Activated CD4-positive, alpha-beta T cell treated with anti-CD3 and anti-CD28 coated beads, Interleukin-2, amount 50 U/mL, for 4 hours (primary cell): ENCODE measurements around the gene UNC5B.

Experiments used
- DNase-seq, 2 experiments: peaks; one replicate each; pipeline ENCODE4 v3.0.0-alpha.2; 2020

Gene UNC5B

DNA sequence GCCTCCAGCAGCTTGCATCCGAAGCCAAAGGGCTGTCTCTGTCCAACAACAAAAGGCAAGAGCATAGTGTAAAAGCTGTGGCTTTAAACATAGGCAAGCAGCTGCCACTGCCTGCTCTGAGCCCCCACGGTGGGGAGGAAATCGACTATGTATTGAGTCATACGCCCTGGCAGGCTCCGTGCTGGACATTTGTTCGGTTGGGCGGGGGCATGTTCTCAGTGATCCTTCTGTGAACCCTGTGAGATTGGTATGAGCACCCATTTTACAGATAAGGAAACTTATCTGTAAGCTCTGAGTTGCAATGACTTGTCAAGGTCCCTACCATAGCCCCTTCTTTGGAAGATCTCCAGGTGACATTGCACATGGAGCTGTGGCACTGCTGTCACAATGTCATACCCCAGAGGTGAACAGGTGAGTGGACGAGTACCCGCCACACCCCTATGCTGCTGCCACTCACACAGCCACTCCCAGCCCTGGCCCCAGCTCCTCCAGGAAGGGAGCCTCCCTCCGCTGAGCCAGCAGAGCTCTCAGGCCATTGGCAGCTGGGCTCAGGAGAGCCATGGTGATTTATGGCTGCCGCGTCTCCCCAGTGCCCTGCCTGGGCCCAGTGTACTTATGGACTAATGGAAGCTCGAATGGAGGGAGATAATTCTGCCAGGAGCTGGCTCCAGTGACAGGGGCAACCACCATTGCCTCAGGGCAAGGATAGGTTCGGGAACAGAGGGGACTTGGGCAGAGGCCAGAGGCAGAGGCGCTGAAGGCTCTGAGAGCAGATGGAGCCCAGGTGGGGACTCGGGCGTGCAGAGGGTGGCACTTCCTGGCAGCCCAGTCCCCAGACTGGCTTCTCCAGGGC lies 43.7 kb downstream of the UNC5B start:
- no peak for DNase-seq

DNA sequence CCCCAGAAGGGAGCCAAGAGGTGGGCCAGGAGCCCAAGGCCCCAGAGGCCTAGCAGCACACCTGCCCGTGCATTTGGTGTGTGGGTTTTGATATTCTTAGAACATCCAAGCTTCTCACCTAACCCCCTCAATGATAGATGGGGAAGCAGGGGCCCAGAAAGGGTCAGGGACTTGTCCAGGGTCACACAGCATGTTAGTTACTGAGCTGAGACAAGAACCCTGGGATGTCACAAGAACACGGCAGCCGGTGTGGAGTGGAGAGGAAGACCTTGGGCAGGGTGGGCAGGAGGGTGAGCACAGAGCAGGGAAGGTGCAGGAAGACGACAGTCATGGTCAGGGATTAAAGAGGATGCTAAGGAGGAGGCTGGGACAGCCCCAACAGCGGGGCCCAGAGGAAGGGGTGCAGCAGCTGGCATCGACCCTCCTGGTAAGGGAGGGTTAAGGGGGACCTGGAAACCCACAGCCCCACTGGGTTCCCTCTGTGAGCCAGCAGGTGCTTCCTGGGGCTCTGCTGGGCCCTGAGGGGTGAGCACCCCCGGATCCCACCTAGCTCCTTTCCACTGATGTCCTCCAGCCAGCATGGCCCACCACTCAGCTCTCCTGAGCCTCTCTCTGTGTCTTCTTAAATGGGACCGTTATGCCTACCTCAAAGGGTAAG lies 44.4 kb downstream of the UNC5B start:
- DNase-seq, result no peak

DNA sequence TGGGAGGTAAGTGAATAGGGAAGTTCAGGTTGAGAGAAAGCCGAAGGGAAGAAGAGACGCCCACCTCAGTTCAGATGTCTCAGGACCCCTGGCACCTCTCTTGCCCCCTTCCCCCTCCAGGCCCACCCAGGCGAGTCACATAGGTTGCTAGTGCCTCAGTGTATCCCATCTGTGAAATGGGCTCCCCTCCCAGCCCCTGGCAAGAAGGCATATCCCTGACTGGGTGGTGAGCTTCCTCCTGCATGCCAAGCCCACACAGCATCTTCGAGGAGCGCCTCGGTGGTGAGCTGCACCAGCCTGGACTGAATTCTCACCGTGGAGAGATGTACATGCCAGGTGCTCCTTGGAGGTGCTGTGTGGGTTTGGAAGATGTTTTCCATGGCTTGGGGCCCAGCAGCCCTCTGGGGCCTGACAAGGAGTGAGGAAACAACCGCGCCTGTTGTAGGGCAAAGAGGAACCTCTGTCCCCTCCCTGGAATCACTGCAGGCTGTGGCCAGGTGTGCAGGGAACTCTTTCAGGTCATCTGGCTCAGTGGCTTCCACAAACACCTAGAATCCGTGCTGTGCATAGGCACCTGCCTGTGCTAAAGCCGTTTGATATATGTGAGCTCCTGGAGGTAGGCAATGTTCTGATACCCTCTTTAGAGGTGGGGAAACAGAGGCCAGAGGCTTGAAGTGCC lies 45.1 kb downstream of the UNC5B start:
- no peak for DNase-seq

DNA sequence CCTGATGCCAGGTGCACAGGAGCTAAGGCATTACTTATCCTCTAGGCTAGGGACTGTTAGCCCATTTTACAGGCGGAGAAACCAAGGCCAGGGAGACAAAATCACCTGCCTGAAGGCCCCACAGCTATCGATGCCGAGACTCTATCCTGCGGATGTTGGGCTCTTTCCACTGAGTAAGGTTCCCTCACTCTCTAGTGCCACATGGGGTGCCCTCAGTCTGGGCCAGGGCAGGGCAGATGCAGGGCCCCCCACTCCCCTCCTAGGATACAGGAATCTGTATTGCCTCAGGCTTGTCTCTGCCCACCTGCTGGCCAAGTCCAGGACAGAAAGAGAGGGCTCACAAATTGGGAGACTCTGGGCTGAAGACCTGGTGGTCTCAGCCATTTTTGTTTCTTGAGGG lies 45.7 kb downstream of the UNC5B start:
- DNase-seq, result no peak

DNA sequence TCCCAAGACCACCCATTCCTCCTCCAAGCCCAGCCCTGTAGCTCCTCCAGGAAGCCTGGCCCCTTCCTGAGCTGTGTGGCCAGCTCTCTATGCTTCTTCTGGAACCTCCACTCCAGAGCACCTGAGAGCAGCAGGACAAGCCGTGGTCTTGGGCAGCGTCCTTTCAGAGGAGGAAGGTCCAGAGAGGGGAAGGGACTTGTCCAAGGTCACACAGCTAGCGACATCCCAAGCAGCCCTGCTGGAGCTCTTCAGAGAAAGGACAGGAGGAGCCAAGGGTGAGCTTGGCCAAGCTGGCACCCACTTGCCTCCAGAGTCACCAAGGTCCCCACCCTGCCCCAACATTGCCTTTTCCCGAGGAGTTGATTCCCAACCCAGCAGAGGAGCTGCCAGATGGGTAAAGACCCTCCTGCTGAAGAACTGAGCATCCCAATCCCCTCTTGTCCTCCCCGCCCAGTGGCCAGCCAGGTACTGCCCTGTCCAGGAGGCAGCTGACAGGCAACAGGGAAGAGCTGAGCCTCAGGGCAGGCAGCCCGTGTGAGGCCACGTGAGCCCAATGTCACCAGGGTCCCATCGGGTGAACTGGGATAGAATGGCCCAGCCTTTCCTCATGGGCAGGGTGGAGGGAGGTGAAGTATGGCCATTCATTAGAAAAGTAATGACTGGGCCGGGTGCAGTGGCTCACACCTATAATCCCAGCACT lies 46.2 kb downstream of the UNC5B start:
- DNase-seq, result no peak

DNA sequence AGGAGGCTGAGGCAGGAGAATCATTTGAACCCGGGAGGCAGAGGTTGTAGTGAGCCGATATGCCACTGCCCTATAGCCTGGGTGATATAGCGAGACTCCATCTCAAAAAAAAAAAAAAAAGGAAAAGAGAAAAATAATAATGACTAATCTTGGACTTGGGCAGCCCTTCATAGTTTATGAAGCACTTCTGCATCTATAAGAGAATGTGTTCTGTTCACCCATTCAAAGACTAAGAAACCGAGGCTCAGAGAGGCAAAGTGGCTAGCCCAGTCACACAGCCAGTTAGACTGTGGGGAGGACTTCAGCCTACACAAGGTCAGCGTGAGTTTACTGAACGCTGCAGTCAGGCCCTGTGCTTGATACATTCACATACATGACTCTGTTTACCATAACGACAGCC lies 46.9 kb downstream of the UNC5B start:
- no peak for DNase-seq

DNA sequence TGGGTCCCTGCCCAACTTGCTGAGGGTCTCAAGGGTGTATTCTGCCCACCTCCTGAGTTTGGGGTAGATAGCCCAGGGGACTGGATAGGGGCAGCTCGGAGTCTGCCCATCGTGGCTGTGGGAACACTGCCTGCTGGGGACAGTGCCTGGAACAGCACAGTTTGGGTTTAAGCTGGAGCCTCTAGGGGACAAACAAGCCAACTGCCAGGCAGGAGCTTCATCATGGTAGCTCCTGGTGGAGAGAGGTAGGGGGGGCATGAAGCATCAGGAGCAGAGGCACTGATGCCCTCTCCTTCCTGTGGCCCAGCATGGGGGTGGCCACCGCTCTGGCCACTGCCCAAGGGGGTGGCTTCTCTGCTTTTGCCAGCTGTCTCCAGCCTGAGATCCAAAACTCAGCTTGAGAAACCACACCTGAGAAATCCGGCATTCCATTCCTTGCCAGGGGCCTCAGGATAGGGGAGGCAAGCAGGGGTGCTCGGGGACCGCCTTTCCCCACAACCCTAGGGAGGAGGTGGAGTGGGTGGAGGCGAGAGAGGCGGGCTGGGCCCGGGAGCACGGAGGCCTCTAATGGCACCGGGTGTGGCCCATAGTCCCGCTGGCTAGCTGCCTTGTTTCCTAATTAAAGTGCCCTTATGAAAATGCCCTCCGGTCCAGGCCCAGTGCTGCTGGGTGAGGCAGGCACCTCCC lies 47.6 kb downstream of the UNC5B start:
- DNase-seq, result no peak

DNA sequence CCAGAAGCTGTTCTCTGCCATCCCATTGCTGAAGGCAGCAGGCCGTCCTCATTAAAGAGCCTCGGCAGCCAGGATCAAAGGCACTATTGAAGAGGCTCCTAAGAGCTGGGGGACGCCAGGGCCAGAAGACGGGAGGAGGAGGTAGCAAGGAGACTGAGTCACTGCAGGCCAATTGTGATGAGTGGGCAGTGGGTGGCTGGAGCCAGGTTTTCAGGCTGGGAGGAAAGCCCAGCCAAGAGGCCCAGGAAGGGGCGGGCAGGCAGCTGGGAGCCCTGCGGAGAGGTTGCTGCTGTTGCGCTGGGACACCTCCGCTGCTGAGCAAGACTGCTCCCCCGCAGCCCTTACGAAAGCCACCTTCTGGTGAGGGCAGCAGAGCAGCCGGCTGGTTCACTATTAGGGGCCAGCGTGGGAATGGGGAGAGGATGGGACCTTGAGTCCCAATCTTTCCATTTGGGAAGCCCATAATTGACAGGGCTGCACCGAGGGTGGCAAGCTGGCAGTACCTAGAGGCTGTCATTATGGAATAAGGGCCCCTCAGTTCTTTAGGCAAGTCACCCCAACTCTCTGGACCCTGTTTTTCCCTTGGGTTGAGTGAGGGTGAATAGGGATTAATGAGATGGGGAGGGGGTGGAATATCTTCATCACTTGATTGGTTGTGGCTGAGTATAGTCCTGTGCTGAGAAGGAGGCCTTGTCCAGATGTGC lies 48.4 kb downstream of the UNC5B start:
- no peak for DNase-seq

DNA sequence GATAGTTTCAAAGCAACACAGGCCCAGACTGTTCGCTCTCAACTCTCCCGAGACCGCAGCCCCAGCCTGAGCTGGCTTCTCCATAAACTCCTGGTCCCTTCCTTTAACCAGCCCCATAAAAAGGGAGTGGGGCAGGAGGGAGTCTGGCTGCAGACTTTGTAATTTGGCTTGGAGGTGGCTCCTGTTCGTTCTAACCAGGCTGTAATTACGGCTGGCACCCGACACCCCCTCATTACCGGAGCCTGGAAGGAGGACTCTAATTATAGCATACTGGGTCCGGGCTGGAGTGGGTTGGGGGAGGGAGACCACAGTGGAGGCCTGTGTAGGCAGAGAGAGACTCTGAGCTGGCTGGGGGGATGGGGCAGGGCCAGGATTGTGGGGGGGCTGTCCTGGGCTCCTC lies 49.7 kb downstream of the UNC5B start:
- no peak for DNase-seq

DNA sequence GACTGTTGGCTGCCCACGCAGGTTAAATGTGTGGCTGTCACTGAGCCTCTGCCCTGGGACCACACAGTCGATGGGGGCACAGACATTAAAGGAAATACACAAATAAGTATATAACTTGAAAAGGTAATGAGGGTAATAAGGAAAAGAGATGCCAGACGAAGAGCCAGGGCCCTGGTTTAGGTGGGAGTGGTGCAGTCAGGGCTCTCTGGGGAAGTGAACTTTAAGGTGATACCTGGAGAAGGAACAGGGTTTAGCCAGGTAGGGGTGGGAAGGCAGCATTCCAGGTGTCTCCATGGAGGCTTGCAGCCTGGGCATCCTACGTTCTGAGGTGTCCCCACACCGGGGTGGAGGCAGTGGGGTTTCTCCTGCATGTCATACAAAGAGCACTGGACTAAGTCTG lies 50.4 kb downstream of the UNC5B start:
- DNase-seq, result no peak

DNA sequence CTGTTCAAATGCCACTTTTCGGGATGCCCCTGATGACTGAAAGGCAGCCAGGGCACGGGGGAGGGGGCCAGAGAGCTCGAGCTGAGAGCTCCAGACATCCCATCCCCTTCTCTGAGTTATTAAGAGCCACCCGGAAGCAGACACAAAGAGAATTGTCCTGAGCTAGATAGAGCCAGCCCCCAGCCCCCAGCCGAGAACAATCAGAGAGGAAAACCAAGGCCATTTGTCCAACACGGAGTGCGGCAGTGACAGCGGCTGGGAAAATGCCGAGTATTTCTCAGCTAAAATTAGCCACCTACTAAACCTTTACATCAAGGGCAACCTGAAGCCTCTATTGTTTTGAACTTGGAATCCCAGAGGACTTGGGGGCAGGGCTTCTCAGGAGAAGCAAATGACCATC lies 51.0 kb downstream of the UNC5B start:
- no peak for DNase-seq

DNA sequence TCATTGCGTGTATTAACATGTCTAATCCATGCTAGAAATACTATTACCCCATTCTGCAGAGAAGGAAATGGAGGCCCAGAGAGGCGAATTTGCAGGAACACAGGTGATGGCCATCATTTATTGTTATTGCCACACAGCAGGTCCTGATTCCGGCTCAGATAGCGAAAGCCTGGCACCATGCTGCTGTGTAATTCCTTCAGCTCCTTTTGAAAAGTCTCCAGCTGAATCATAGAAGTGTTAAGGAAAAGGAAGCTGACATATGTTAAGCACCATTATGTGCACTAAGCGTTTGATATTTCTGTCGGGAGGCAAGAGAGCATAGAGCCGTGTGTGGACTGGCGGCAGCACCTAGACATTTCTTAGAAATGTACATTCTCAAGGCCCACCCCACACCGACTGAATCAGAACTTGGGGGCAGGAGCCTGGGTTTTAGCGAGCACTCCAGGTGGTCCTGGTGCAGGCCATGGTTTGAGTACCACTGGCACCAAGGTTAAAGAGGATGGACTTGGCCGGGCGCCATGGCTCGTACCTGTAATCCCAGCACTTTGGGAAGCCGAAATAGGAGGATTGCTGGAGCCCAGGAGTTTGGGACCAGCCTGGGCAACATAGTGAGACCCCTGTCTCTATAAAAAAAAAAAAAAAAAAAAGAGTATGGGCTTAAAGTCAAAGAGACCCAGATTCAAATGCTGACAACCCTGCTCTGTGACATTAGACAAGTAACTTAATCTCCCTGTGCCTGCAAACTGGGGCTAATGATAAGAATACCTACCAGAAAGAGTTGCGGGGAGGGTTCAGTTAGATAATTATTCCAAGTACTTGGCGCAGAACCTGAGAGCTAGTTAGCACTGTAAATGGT lies 52.2 kb downstream of the UNC5B start:
- DNase-seq, result no peak

DNA sequence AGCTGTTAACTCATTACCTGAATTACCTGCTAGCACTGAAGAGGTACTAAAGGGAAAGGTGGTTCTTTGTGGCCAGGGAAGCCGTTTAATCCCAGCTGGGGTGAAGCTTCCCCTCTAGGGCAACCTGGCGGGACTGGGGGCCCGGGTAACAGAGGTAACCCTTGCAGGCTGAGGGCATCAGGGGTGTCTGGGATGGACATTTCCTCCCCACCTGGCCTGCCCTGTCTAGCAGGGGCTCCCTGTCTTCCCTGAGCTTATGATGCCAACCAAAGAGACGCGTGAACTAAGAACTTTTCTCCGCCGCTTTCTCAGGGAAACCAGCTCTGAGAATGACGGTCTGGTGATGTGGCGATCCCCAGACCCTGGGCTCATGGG lies 52.8 kb downstream of the UNC5B start:
- DNase-seq, result no peak

DNA sequence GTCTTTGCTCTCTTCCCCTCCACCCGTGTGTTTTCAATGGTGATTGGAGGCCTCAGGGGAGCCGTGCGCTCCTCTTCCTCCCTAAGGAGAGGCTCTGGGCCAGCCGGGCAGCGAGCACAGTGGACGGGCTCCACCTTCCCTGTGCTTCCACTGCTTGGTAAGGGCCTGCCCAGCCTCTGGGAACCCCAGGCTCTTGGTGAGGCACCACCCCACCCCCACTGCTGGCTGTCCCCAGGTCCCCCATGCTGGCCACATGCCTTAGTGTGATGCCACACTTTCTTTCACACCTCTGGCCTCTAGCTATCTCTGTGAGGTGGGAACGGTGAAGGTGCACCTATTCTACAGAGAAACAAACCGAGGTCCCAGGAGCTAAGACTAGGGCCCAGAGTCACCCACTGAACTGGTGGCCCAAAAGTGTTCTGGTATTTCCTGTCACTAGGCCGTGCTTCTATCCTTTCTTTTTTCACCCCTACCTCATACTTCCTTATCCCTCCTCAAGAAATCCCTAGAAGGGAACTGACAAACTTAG lies 53.3 kb downstream of the UNC5B start:
- DNase-seq, result no peak

DNA sequence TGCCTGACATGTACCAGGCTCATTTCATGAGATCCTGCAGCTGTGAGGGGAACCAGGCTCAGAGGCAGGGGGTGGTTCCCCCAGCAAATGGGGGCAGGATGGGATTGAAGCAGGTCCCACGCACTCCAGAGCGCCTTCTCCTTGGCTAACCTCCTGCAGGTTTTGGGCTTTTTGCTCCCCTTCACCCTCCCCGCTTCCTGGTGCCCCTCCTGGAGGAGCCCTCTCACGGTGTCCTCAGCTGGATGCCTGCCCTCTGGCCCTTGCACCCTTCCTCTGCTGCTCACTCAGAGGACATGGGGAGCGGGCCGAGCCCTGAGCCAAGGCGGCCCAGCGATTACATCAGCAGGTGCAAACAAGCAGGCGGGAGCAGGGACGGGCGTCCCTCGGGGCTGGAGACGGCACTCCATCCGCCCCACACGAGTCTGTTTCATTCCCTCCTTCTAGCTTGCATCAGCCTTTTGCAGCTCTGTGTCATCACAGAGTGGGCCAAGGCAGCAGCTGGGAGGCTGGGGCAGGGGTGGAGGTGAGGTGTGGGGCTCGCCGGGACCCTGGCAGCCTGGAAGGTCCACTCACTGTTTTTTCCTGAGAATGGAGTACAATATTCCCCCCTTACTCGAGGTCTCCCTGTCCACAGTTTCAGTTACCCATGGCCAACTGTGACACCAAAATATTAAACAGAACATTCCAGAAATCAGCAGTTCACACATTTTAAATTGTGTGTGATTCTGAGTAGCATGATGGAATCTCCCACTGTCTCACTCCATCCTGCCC lies 54.0 kb downstream of the UNC5B start:
- DNase-seq, result no peak

DNA sequence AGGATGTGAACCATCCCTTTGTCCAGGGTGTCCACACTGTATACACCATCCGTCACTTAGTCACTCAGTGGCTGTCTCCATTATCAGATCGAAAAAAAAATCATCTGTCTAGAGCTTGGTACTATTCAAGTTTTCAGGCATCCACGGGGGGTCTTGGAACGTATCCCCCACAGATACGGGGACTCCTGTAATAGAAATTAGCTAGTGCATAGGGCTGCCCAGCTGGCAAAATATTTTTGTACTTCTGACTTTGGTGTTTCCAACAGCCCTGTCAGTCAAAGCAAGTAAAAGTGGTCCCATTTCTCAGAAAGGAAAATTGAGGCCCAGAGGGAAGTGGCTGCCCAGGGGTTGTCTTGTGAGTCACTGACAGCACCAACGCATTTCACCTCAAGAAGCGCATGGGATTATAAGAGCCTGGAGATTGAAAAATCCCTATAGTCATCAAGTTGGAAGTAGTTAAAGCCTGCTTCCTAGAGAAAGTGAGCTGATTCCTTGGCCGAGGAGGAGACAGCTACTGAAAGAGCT lies 54.6 kb downstream of the UNC5B start:
- no peak for DNase-seq

DNA sequence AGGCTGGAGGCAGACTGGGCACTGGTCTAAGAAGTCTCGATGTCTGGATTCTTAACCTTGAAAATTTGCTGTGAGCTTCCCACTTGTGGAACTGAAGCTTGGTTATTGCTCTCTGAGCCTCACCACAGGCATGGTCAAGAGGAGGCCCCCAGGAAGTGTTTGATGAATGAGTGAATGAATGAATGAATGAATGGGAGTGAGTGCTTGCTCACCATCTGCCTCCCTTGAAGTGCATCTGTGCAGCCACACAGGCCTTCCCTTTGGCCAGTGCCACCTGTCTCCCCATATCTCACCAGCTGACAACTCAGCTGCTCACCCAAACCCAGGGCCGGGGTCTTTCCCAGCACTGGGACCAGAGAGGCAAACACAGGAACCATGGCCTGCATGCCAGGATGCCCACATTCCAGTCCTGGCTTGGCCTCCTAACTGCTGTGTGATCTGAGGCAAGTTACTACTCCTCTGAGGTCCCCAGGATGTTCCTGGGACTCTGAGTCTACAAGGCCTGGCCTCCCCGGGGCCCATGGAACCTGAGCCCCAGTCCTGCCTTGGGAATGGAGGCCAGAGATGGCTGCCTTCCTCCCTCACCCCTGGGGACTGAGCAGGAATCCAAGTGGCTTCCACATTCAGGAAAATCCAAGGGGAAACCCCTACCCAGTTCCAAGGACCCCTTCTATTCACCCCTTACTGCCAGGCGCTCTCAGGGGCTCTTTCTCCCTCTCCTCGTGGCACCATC lies 55.3 kb downstream of the UNC5B start:
- DNase-seq, result no peak

DNA sequence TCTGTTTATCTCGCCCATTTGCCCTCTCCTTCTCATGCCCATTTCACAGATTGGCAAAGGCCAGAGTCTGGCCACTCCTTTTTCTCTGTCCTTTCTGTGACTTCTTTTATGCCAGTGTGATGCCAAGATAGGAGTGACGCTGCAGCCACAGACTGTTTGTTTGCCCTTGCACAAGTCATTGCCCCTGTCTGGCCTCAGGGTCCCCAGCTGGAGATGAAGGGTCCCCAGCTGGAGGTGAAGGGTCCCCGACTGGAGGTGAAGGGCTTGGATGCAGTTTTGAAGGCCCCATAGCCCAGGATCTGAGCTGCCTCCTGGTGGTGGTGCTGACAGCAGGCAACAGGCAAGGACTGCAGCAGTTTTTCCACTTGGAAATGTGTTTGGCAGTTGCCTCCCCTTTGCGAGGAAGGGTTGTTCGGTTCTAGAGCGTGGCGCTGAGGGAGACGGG lies 55.9 kb downstream of the UNC5B start:
- DNase-seq, result no peak

DNA sequence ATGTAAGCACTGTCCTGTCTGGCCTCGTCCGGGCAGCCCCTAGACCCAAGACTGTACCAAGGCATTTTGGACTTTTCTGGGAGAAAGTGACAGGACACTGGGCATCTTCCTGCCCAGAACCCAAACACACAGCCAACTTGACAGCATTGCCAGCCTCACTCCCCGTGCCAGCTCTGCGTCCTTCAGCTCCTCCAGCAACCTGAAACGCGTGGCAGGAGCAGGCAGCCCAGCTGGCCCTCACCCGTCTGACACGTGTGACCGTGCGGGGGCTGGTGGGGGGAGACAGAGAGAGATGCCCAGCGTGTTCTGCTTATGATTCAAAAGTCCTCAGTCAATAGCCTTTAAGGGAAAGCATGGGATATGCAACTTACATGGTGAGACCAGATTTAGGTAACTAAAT lies 56.4 kb downstream of the UNC5B start:
- DNase-seq, result no peak
